ENCODE results near the gene MOB3A.

Gene MOB3A

DNA sequence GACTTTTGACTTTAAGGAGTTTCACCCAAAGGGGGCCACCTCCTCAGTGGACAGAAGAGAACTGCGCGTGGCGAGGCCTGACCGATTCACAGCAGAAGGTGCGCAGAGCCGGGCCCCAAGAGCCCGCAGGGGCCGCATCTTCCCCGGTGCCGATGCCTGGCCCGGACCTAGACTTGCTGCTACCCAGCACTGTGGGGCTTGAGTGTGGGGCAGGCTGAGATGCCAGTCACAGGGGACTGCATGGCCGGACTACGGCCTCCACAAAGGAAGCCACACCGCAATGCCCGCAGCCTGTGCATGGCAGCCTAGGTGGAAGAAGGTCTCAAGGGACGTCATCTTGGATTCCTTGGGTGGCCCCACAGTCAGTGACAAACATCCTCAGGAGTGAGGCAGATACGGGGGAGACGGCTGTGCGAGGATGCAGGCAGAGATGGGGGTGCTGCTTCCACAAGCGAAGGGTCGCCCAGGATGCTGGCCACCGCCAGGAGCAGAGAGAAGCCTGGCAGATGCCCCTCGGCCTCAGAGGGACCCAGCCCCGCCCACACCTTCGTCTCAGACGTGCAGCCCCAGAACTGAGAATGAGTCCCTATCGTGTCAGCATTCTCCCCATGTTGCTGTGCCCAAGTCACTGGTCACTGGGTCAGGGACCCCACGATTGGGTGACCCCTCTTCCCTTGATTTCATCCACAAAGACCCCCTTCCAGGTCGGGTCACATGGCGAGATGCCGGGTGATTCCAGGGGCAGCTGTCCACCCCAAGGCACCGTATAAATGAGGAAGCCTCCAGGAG, 16.9 kb downstream of the MOB3A start:
- no peak for DNase-seq

DNA sequence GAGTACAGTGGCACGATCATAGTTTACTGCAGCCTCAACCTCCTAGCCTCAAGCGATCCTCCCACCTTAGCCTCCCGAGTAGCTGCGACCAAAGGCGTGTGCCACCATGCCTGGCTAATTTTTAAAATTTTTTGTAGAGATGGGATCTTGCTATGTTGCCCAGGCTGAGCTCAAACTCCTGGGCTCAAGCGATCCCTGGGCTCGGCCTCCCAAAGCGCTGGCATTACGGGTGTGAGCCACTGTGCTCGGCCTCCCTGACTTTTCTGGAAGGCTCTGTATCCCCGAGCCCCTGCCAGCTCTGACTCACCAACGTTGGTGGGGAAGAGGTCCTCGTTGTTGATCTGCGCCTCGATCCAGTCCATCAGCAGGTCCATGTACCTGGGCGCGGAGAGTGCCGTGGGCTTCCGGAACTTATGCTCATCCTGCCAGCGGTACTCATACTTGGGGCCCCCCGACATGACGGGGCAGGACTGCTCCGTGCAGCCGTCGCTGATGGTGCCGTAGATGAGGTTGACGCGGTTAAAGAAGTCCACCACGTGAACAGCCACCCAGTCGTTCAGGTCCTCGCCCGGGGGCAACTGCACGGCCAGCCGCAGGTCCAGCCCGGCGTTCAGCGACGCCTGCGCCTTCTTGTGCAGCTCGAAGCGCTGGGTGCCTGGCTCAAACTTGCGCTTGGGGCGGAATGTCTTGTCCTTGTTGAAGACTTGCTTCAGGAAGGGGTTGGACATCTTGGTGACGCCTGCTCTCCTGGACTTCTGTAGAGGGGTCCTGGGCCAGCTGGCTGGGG, 18.1 kb downstream of the MOB3A start:
- DNase-seq: no peak

DNA sequence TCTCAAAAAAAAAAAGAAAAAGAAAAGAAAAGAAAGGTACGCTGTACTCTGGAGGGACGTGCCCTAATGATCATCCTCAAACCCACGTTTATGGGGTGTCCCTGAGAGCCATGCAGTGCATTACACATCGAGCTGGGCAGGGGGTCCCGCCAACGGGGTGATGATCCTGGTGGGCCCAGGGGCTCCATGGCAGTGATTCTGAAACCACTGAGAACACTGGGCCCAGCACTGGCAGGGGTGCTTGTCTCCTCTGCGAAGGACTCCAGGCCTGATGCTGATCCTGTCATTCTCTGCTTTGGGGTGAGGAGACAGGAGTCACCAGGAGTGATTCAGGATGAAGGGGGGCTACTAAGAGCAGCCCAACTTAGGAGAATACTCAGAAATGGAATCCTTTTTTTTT, 18.7 kb downstream of the MOB3A start:
- no peak for DNase-seq

DNA sequence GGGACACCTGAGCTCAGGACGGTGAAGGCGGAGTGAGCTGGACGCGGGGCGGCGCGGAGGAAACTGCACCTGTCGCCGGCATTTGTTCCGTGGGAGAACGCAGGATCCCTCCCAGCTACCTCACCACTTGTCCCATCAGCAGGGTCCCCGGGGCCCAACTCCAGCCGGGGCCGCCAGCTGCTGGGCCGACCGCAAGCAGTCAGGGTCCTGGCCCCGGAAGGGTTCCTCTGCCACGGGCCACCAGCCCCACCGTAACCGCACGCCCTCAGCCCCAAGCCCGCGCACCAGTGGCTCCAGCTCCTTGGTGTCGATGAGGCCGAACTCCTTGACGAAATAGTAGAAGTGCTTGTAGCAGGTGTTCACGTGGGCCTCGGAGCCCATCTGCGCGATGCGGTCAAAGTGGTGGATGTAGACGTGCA, 19.6 kb downstream of the MOB3A start:
- no peak for DNase-seq

DNA sequence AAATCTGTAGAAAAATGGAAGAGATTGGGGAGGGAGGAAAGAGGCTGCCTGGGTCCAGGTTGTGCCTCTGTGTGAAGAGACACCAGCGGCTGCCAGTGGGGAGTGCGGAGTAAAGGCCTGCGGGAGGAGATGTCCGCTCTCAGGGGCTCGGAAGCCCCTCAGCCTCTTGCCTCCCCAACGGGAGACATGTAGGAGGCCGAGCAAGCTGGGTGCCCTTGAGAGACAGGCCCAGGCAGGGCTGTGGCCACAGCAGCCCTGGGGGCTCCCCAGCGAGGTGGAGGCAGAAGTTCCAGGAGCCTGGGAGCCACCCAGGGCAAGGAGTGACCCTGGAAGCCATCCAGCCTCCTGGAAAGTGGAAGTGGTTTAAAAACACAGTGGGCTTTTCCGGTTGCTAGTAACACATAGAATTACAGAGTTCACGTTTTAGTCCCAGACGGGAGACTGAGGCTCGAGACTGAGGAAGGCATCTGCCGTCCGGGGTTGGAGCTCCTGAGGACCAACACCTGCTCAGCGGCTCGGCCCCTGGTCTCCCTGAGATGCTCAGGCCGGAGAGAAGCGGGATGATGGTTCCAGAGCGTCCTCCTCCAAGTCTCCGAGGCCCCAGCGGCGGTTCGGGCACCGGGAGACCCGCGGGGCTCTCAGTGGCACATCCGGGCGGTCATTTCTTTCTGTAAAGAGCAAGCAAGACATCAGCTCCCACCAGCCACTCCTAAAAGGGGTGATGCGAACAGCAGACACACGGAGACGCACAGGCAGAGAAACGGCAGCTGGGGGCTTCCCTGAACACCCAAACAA, 23.2 kb downstream of the MOB3A start:
- DNase-seq: no peak

DNA sequence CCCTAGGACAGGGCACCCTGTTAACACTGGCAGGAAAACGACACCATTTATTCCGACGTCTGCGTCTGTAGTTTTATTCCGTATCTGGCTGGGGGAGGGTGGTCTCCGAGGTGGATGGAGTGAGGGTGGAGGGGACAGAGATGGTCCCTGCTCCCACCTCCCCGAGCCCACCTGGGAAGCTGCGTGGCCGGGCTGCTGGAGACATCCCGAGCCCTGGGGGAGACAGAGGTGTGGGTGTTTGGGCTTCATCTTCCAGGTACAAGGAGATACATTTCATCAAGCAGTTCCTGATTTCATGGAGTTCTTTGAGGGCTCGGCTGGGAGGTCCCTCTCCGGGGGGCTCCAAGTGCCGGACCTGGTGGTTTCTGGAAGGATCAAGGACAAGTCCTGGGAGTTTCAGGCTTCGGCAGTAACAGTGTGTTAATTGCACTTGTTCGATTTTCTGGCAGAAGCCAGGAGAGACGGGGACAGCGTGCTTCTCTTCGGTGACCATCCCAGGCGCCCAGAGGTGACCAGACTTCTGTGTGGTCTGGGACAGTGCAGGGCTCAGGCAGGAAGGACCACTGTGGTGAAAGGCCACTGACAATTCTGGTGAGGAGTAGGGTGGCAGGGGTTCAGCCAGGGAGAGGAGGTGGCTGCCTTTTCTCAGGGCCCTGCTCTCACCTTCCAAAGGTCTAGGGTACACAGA, 25.0 kb downstream of the MOB3A start:
- no peak for DNase-seq

DNA sequence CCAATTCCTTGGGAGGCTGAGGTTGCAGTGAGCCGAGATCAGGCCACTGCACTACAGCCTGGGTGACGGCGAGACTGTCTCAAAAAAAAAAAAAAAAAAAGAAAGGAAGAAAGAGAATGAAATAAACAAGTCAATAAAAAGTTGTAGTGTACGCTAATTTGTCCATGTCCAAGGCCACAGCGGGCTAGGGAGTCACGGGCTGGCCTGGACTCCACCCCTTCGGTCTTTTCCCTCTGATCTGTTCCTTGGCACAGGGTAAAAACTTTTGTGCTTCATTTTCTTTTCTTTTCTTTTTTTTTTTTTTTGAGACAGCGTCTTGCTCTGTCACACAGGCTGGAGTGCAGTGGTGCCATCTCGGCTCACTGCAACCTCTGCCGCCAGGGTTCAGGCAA, 25.7 kb downstream of the MOB3A start:
- no peak for DNase-seq

DNA sequence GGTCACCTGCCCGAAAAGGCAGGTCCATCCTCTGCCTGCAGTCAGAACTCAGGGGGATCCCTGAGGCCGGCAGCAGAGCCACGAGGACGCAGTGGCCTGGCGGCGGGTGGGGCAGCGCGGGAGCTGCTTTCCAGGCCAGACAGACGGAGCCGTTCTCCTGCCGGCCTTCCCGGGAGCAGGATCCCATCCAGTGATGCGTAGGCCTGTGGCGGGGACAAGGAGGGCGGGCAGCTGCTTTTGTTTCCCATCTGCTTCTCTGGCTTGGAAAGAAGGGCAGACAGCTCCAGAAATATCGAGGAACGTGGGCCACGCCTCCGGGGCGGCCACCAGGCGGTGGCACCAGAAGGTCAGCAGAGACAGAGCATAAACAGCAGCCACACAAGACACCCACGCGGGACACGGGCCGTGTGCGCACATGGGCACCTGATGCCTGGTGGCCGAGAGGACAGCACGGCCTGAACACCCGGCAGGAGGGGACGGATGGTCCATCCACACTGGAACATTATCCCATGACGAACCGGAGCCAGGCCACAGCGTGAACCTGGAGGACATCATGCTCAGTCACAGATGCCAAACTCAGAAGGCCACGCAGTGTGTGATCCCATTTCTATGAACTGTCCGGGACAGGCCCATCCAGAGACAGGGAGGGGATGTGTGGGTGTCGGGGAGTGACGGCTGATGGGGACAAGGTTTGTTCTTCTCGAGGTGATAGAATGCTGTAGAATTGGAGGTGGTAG, 31.2 kb downstream of the MOB3A start:
- no peak for DNase-seq

DNA sequence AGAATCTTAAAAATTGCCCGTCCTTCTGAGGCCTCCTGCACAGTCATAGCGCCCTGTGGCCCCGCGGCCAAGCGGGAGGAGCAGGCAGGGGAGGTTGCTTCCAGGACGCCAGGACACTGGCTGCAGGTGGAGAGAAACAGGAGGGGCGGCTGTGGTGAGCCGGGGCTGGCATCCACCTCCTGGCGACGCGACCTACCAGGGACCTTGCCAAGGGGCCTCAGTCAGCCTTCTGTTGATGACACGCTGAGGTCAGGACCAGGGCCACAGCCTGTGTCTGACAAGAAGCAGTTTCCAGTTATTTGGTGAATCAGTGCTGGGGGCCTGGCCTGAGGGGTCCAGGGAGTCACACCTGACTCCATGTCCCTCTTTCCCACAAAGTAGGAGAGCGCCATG, 31.7 kb downstream of the MOB3A start:
- no peak for DNase-seq

DNA sequence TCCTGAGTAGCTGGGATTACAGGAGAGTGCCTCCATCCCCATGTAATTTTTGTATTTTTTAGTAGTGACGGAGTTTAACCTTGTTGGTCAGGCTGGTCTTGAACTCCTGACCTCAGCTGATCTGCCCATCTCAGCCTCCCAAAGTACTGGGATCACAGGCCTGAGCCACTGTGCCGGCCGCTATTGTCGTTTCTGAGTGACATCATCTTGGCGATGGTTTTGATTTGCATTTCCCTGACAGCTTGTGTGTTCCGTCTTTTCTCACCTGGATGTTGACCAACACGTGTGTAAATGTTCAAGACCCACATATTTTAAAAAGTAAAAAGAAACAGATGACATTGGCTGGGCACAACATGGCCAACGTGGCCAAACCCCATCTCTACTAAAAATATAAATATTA, 32.3 kb downstream of the MOB3A start:
- no peak for DNase-seq

DNA sequence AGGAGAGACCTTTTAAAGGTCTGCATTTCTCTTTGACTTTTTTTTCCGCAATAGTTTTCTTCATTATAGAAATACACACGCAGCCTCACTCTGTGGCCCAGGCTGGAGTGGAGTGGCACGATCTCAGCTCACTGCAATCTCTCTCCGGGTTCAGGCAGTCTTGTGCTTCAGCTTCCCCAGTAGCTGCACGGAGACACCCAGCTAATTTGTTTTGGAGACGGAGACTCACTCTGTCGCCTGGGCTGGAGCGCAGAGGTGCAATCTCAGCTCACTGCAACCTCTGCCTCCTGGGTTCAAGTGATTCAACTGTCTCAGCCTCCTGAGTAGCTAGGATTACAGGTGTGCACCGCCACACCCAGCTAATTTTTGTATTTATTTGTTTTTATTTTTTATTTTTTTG, 33.4 kb downstream of the MOB3A start:
- DNase-seq: no peak

DNA sequence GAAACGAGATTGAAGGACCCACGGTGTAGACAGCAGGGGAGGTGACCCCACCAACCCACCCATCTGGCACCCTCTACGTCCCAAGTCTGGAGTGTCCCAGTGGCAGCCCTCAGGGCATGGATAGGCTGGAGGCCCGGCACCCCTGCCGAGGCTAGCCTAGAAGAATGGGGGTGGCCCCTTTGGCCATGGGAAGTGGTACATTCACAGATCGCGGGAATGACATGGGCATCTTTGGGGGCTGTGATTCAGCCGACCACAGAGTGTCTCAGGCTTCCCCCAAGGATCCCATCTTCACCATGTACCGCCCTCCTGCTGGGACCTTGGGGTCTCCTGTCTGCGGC, 33.8 kb downstream of the MOB3A start:
- no peak for DNase-seq

DNA sequence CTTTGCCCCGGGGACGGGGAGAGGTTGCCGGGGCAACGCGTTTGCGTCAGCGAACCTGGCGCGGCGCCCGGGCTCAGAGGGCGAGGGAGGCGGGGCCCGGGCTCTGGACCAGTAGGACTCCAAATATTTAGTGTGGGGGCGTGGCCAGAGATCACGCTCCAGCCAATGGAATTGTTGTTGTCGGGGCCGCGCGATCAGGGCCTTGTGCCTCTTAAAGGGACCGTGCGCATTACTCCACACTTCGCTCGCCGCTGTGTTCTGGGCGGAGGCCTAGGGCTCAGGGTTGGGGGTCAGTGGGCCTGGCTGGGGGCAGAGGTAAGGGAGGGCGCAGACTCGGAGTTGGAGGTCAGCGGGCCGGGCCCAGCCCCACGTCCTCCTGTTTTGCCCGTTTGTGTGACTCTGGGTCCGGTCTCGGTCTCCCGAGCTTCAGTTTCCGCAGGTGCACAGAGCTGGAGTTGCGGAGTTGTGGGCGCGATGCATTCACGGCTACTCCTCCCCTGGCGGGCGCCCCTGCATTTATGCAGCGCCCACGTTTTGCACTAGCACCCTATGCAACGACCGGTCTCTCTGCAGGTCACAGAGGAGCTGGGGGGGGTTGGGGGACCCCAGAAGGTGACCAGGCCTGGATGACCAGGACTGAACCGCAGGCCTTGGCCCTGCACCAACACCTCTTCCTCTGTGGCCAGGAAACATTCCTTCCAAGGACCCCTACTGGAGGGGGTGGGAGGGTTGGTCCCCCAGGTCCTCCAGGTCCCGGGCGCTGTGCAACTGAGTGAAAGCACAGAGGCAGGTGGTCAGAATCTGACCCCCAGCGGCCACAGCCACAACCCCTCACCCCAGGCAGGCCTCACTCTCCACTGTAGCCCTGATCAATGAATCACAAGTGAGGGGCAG, 34.4 kb downstream of the MOB3A start:
- peak; percentile 99 for DNase-seq

DNA sequence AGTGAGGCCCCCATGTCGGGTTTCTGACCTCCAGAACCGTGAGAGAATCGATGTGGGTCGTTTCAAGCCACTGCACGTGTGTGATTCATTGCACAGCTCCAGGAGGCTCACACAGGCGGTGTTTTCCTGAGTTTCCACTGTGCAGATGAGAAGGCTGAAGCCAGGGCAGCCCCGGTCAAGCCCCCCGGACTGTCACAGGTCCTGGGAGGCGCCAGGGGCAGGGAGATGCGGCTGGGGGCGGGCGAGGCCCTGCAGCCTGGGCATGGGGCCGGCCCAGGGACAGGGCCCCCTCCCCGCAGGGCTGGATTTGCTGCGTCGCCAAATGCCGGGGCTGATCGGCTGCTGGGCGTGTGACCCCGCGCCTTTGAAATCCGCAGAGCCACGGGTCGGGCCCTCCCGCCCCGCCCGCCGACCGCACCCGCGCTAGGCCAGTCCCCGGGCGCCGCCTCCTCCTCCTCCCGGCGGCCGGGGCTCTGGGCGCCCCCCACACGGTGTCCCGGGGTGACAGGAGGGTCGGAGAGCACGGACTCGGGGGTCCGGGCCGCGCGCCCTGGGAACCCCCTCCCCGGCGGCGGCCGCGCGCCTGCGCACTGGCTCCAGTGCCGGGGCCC, 35.1 kb downstream of the MOB3A start:
- DNase-seq: peak; percentile 60

DNA sequence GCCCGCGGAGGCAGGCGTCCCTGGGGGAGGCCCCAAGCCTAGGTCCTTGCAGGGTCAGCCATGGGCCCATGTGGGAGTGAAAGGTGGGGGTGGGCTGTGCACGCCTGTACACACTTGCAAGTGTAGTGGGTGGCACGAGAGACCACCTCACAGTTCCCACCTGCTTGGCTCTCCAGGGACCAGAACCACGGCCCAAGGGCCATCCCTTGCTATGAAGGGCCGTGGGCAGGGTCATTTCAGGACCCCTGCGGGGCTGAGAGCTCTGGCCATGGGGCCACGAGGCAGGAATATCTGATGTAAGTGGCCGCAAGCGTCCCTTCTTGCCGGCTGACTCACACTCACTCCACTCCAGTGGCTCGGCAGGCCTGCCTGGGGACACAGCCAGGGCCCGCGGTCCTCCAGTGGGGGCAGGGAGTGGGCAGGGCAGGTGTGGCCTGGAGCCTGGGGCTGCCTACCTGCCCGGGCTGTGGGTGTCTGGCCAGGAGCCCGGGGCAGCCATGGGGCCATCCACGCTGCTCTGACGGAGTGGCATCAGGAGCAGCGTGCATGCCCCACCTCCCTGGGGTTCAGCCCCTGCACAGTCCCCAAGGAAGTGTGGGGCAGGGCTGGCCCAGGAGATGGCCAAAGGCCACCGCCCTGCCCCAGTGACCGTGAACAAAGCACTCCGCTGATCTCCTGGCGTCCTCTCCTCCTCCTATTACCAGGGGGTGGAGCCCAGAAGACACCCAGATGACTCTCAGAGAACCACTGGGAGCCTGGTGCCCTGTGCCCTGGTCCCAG, 36.5 kb downstream of the MOB3A start:
- DNase-seq: no peak

DNA sequence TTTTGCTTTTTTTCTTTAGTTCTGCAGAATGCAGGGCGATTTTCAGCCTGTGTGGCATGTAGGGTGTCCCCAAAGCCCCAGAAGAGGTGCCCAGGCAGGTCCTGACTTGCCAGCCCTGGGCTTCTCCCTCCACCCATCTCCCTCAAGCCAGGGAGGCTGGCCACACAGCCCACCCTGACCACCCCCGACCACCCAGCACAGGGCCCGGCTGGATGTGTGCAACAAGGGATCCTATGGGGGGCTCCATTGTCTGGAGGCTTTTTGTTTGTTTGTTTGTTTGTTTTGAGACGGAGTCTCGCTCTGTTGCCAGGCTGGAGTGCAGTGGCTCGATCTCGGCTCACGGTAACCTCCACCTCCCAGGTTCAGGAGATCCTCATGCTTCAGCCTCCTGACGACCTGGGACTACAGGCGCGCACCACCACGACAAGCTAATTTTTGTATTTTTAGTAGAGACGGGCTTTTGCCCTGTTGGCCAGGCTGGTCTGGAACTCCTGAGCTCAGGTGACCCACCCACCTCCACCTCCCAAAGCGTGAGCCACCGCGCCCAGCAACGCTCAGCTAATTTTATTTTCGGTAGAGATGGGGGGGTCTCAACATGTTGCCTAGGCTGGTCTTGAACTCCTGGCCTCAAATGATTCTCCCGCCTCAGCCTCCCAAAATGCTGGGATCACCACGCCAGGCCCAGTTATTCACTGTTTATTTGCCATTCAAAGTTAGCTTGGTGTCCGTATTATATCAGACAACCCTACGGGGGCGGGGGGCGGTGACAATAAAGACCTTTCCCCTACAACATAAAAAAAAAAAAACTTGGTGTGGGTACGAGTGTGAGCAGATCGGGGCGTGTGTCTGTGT, 37.3 kb downstream of the MOB3A start:
- no peak for DNase-seq

DNA sequence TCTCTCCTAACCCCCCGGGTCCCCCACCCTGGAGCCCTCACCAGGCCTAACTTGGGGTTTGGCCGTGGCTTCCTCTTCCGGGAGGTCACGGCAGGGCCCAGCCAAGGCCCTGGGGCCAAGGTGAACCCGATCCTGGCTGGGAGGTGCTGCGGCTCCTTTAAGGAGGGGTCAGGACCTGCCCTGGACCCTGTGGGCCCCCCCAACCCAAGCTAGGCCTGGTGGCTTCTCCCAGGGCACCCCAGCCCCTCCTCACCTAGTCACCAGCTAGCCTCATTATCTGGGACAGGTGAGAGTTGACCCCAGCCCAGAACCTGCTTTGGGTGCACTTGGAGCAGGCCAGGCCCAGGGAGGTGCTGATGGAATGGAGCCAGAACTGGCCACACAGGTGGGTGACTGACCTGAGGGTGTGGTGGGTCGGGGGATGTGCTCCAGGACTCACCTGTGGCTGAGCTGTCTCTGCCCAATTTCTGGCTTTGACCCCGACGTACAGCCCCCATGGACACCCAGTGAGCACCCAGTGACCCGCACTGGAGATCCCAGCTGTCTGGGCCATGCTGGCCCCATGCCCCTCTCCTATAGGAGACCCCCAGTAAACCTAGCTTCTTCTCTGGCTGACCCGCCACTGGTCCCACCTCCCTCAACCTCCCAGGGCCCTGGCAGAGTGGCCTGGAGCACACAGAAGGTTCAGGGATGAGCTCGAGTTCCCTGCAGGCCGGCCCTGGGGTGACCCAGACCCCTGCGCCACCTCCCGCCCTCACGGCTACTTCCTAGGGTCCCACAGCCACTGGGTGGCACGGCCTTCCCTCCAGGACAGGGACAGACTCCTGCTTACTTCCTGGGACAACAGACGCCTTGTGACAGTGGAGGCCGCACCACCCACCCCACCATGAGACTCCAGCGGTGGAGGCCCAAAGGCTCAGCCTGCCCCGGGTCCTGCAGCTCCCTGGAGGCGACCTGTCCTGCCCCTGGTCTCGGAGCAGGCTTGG, 38.3 kb downstream of the MOB3A start:
- DNase-seq: no peak

DNA sequence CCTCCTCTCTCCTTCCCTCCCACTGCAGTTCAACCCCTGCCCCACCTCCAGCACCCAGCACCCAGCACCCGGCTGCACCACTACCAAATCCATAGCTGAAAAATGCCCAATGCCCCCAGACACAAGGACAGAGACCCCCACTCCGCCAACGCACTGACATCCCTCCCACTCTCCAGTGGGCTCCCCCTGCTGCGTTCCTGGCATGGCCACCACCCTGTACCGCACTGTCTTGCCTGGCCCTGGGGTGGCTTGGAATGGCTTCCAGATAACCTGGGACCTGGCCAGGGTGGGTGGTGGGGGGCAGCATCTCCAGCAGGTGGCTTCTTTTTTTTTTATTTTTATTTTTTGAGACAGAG, 39.3 kb downstream of the MOB3A start:
- DNase-seq: no peak
